H1 (cell line): Measurements from ENCODE around the gene DGKI. TPM values are rescaled to one million over a fixed set of nuclear protein-coding genes. Genes with fewer than 3 reads are reported as not detected.

ENCODE experiments used
- CTCF ChIA-PET: fragments of 300-600 bp; sonication (Branson Sonifier 250); formaldehyde crosslinking; loops from one replicate; lab custom pipeline; 2021; ENCODE audit not compliant: partially characterized antibody; lab: Charles Lee
- POLR2A ChIA-PET: fragments of 300-600 bp; sonication (Branson Sonifier 250); formaldehyde crosslinking; loops from one replicate; lab custom pipeline; 2021; ENCODE audit warnings: inconsistent platforms; ENCODE audit not compliant: partially characterized antibody; lab: Charles Lee
- DNase-seq, 2 experiments: peaks; one replicate each; pipeline versions ENCODE4 v3.0.0 to v3.0.0-alpha.2; 2010 to 2022; ENCODE audit warnings: low spot score in 2 of 2, low read depth in 1 of 2, mixed read lengths in 1 of 2
- FAIRE-seq: peaks from 2 replicates; lab custom pipeline; 2011; peaks lifted over from hg19 to GRCh38; lab: Jason Lieb, UNC
- H2AFZ ChIP-seq: 2 replicates; pipeline ENCODE4 v1.8.1; 2012; ENCODE audit warnings: low read length, inconsistent platforms
- H2AK5ac ChIP-seq: 2 replicates; pipeline ENCODE4 v1.6.1; 2013; ENCODE audit warnings: low read depth, low read length
- H2BK120ac ChIP-seq: replicated peaks from 2 replicates; pipeline ENCODE3; 2013; ENCODE audit warnings: low read depth, low read length, inconsistent platforms
- H2BK12ac ChIP-seq: 2 replicates; pipeline ENCODE4 v1.6.1; 2013; ENCODE audit warnings: low read depth, low read length
- H2BK15ac ChIP-seq: 2 replicates; pipeline ENCODE4 v1.6.1; 2013; ENCODE audit warnings: low read length
- H2BK20ac ChIP-seq: 2 replicates; pipeline ENCODE4 v1.6.1; 2013; ENCODE audit warnings: low read length
- H2BK5ac ChIP-seq: 2 replicates; pipeline ENCODE4 v1.6.1; 2013; ENCODE audit warnings: low read depth, low read length
- H3K14ac ChIP-seq: 2 replicates; pipeline ENCODE4 v1.6.1; 2013; ENCODE audit warnings: inconsistent platforms; ENCODE audit not compliant: insufficient read length
- H3K18ac ChIP-seq: 2 replicates; pipeline ENCODE4 v1.6.1; 2013; ENCODE audit warnings: low read length; ENCODE audit errors: extremely low read depth
- H3K23ac ChIP-seq: 2 replicates; pipeline ENCODE4 v1.6.1; 2013; ENCODE audit warnings: inconsistent platforms; ENCODE audit not compliant: insufficient read length
- H3K23me2 ChIP-seq: 2 replicates; pipeline ENCODE4 v1.6.1; 2013; ENCODE audit warnings: low read depth, low read length
- H3K27ac ChIP-seq: 2 replicates; pipeline ENCODE4 v1.6.1; 2011; ENCODE audit warnings: low read depth, low read length, inconsistent platforms
- H3K27me3 ChIP-seq, 4 experiments: replicated peaks in 1 of 4; 1 replicate in 1 of 4; 2 replicates in 3 of 4; pipeline versions ENCODE4 v1.6.1 to v1.8.1; 2011 to 2013; ENCODE audit warnings: low read length in 3 of 4, mild to moderate bottlenecking in 3 of 4, inconsistent platforms in 2 of 4, mixed read lengths in 2 of 4, moderate library complexity in 1 of 4; ENCODE audit not compliant: control insufficient read depth in 3 of 4, insufficient read depth in 3 of 4; ENCODE audit errors: extremely low read depth in 1 of 4
- H3K36me3 ChIP-seq, 4 experiments: 2 replicates each; pipeline versions ENCODE4 v1.6.1 to v1.8.1; 2011 to 2013; ENCODE audit warnings: mild to moderate bottlenecking in 4 of 4, low read length in 3 of 4, moderate library complexity in 2 of 4, control low read depth in 1 of 4, inconsistent platforms in 1 of 4; ENCODE audit not compliant: insufficient read depth in 4 of 4, control insufficient read depth in 2 of 4
- H3K4ac ChIP-seq: replicated peaks from 2 replicates; pipeline ENCODE3; 2013; ENCODE audit warnings: low read length, low read depth, mixed read lengths, inconsistent platforms; ENCODE audit not compliant: insufficient read length
- H3K4me1 ChIP-seq, 4 experiments: replicated peaks in 1 of 4; 1 replicate in 1 of 4; 2 replicates in 3 of 4; pipeline versions ENCODE4 v1.6.1 to v1.8.1; 2011 to 2013; ENCODE audit warnings: low read length in 3 of 4, inconsistent platforms in 2 of 4, mixed read lengths in 1 of 4; ENCODE audit not compliant: insufficient read depth in 4 of 4, control insufficient read depth in 3 of 4
- H3K4me2 ChIP-seq, 2 experiments: 2 replicates each; pipeline versions ENCODE4 v1.6.1 to v1.8.1; 2011 to 2013; ENCODE audit warnings: low read depth in 2 of 2, low read length in 2 of 2, control low read depth in 1 of 2, inconsistent platforms in 1 of 2, mild to moderate bottlenecking in 1 of 2; ENCODE audit not compliant: insufficient read depth in 1 of 2
- H3K4me3 ChIP-seq, 4 experiments: fragments of 200-600, 300-600 bp in 1 of 4; sonication (generic), shearing (Covaris generic), sonication (Bioruptor Twin) in 1 of 4; 2 replicates each; pipeline versions ENCODE4 v1.5.1 to v1.8.1; 2011 to 2016; ENCODE audit warnings: low read length in 4 of 4, low read depth in 3 of 4, control low read depth in 2 of 4, inconsistent platforms in 2 of 4, mild to moderate bottlenecking in 2 of 4, mixed read lengths in 1 of 4, moderate library complexity in 1 of 4; ENCODE audit not compliant: insufficient read depth in 2 of 4; ENCODE audit errors: extremely low read depth in 1 of 4
- H3K56ac ChIP-seq: replicated peaks from 2 replicates; pipeline ENCODE3; 2013; ENCODE audit warnings: low read depth, mild to moderate bottlenecking, mixed read lengths, low read length, inconsistent platforms; ENCODE audit not compliant: insufficient read length
- H3K79me1 ChIP-seq: 2 replicates; pipeline ENCODE4 v1.6.1; 2013; ENCODE audit warnings: low read depth, low read length, control low read depth
- H3K79me2 ChIP-seq, 2 experiments: 2 replicates each; pipeline versions ENCODE4 v1.6.1 to v1.8.1; 2012 to 2013; ENCODE audit warnings: low read length in 2 of 2, mild to moderate bottlenecking in 2 of 2, inconsistent platforms in 1 of 2; ENCODE audit not compliant: insufficient read depth in 2 of 2, control insufficient read depth in 1 of 2
- H3K9ac ChIP-seq, 4 experiments: replicated peaks in 1 of 4; 1 replicate in 1 of 4; 2 replicates in 3 of 4; pipeline versions ENCODE4 v1.6.1 to v1.8.1; 2011 to 2013; ENCODE audit warnings: low read depth in 3 of 4, low read length in 3 of 4, control low read depth in 2 of 4, mild to moderate bottlenecking in 2 of 4, moderate library complexity in 2 of 4, inconsistent platforms in 1 of 4; ENCODE audit errors: extremely low read depth in 1 of 4
- H3K9me3 ChIP-seq, 2 experiments: 2 replicates each; pipeline versions ENCODE4 v1.6.1 to v1.8.1; 2012 to 2013; ENCODE audit warnings: mild to moderate bottlenecking in 2 of 2, moderate library complexity in 2 of 2, control low read depth in 1 of 2, inconsistent platforms in 1 of 2, low read depth in 1 of 2, low read length in 1 of 2, mixed read lengths in 1 of 2; ENCODE audit not compliant: insufficient read depth in 2 of 2
- H4K20me1 ChIP-seq, 2 experiments: replicated peaks in 1 of 2; 2 replicates each; pipeline versions ENCODE3 to v1.8.1; 2011 to 2013; ENCODE audit warnings: inconsistent platforms in 2 of 2, low read length in 2 of 2, mild to moderate bottlenecking in 1 of 2; ENCODE audit not compliant: insufficient read depth in 2 of 2, control insufficient read depth in 1 of 2
- H4K5ac ChIP-seq: 2 replicates; pipeline ENCODE4 v1.6.1; 2013; ENCODE audit warnings: low read length, low read depth, mixed read lengths, inconsistent platforms; ENCODE audit not compliant: insufficient read length
- H4K8ac ChIP-seq: 2 replicates; pipeline ENCODE4 v1.8.0; 2013; ENCODE audit warnings: mild to moderate bottlenecking, moderate library complexity, low read length, inconsistent platforms; ENCODE audit not compliant: insufficient read depth; ENCODE audit errors: extremely low read depth
- H4K91ac ChIP-seq: replicated peaks from 2 replicates; pipeline ENCODE3; 2013; ENCODE audit warnings: low read length, mixed read lengths, inconsistent platforms; ENCODE audit not compliant: insufficient read length
- BCL11A ChIP-seq, 2 experiments: IDR thresholded peaks; one replicate each; pipeline ENCODE4 v1.6.1; 2011; ENCODE audit warnings: low read depth in 2 of 2, low read length in 2 of 2, mild to moderate bottlenecking in 2 of 2
- CBX8 ChIP-seq: fragments of 300-800, 300-1000 bp; sonication (generic); IDR thresholded peaks from 2 replicates; pipeline ENCODE4 v1.7.1; 2016; ENCODE audit warnings: low read depth, low read length, borderline replicate concordance
- CTCF ChIP-seq, 3 experiments: IDR thresholded peaks; 1 replicate in 2 of 3; 2 replicates in 1 of 3; pipeline versions ENCODE4 v1.5.1 to v1.6.1; 2011; ENCODE audit warnings: low read length in 3 of 3, mild to moderate bottlenecking in 3 of 3, inconsistent platforms in 2 of 3, low read depth in 1 of 3, moderate library complexity in 1 of 3; ENCODE audit not compliant: insufficient read depth in 1 of 3; ENCODE audit errors: control extremely low read depth in 1 of 3
- GTF2F1 ChIP-seq: IDR thresholded peaks from 2 replicates; pipeline ENCODE4 v1.6.1; 2012; ENCODE audit warnings: low read depth, low read length, improper control_type of control experiment, borderline replicate concordance
- JUND ChIP-seq: IDR thresholded peaks from 2 replicates; pipeline ENCODE4 v1.6.1; 2011; ENCODE audit warnings: mild to moderate bottlenecking, improper control_type of control experiment, low read length
- KDM1A ChIP-seq: fragments of 200-600, 300-600 bp; sonication (generic); IDR thresholded peaks from 2 replicates; pipeline ENCODE4 v1.7.1; 2016; ENCODE audit warnings: mild to moderate bottlenecking, low read length, borderline replicate concordance
- MAFK ChIP-seq: IDR thresholded peaks from 2 replicates; pipeline ENCODE4 v1.6.1; 2012; ENCODE audit warnings: low read depth, mild to moderate bottlenecking, improper control_type of control experiment, low read length
- NRF1 ChIP-seq: IDR thresholded peaks from 2 replicates; pipeline ENCODE4 v1.6.1; 2011; ENCODE audit warnings: mild to moderate bottlenecking, low read depth, low read length, improper control_type of control experiment
- PHF8 ChIP-seq: fragments of 200-600 bp; sonication (generic); conservative IDR thresholded peaks from 2 replicates; pipeline ENCODE4 v1.7.1; 2012; ENCODE audit warnings: low read depth, mild to moderate bottlenecking, inconsistent platforms, low read length, moderate library complexity
- RFX5 ChIP-seq: IDR thresholded peaks from 2 replicates; pipeline ENCODE4 v1.6.1; 2011; ENCODE audit warnings: low read depth, low read length, improper control_type of control experiment, borderline replicate concordance
- SAP30 ChIP-seq: fragments of 300-600 bp; sonication (generic); IDR thresholded peaks from 2 replicates; pipeline ENCODE4 v1.7.1; 2012; ENCODE audit warnings: low read length, moderate library complexity, mild to moderate bottlenecking, inconsistent platforms; ENCODE audit not compliant: insufficient read depth, insufficient replicate concordance
- TEAD4 ChIP-seq: IDR thresholded peaks from 2 replicates; pipeline ENCODE4 v1.6.1; 2012; ENCODE audit warnings: low read depth, low read length, inconsistent platforms, mixed read lengths
- WGBS, 2 experiments: shearing (Covaris generic) in 1 of 2; methylation state at CpG; one replicate each; pipeline versions ENCODE4 v1.1.6 to v1.1.7; 2013 to 2015; ENCODE audit warnings: low lambda C conversion rate in 2 of 2, mixed read lengths in 2 of 2, inconsistent platforms in 1 of 2, low coverage in 1 of 2, missing lambda C conversion rate in 1 of 2; ENCODE audit not compliant: insufficient replicate concordance in 2 of 2, insufficient coverage in 1 of 2, insufficient read length in 1 of 2; ENCODE audit errors: extremely low coverage in 1 of 2, missing lambda C conversion rate in 1 of 2; 5-methylcytosine and 5-hydroxymethylcytosine counted together
- polyA plus RNA-seq, 7 experiments: library from polyadenylated mRNA; depleted of rRNA in 3 of 7; stranded (reverse) in 5 of 7; unstranded in 2 of 7; fragments of >200 nt in 5 of 7; fragments of 200-250 nt in 2 of 7; gene quantifications; 1 replicate in 5 of 7; 2 replicates in 1 of 7; 4 replicates in 1 of 7; pipeline versions ENCODE4 v1.2.1 to v1.2.3, GENCODE V29; 2011 to 2013; ENCODE audit warnings: missing spikeins in 2 of 7, mixed read lengths in 2 of 7
- total RNA-seq: library from RNA; stranded (reverse); fragmentation: NEBNext Ultra II Directional; extraction: Animal tissue kit (Norgen Biotek cat#: 25700); gene quantifications from 2 replicates; pipeline ENCODE4 v1.2.1, GENCODE V29; 2021

Gene DGKI
- total and polyA plus RNA-seq, 2 of the 8 experiments (the other 6 are each of a cell fraction or from before 2014, with no cell fraction given), result 0.20 to 0.71 TPM

- Histone ChIP-seq H3K23ac (no peak overlapping the region), H3K4me1 (peaks cover 0 to 6% (median under 1%) of the 10 kb centered on the region in 4 experiments; a peak in 3 of 7 replicates), H3K23me2 (no peaks in the 10 kb centered on the region), H2AFZ (no peak overlapping the region), H3K79me1 (no peaks in the 10 kb centered on the region), H3K9ac (no peak overlapping the region), H3K18ac (no peak overlapping the region), H3K79me2 (no peaks in the 10 kb centered on the region), H4K5ac (no peak overlapping the region), H3K56ac (no peak overlapping the region), H3K14ac (peak overlapping the region; percentile 33), H3K4me2 (no peak overlapping the region), H3K27me3 (no peaks in the 10 kb centered on the region), H3K36me3 (no peaks in the 10 kb centered on the region), H4K20me1 (no peaks in the 10 kb centered on the region), H3K4me3 (no peak overlapping the region), H4K91ac (no peak overlapping the region), H2AK5ac (no peak overlapping the region), H2BK20ac (0 out of 2 replicates have a peak overlapping the region, but pooled peaks have one; percentile 19), H3K4ac (no peak overlapping the region), H2BK5ac (no peak overlapping the region), H3K27ac (no peak overlapping the region), H2BK12ac (peak overlapping the region; percentile 13; the same call in 1 of the 2 replicates), H2BK15ac (no peak overlapping the region), H3K9me3 (no peaks in the 10 kb centered on the region), H2BK120ac (no peak overlapping the region), H4K8ac (no peak overlapping the region)
- DNase-seq (no peak), FAIRE-seq (no peak)
- 73% methylated on average over 4 of the region's 4 CpGs; no CpG with 5 or more reads in 1 of the 2 experiments for WGBS, 2 experiments
- CTCF ChIA-PET, result interaction anchor here (1.4 kb wide), 1 partner anchor 9 kb away, joined by 3 read pairs; no protein-coding TSS in a partner anchor
- POLR2A ChIA-PET, result no interaction called here
- TF ChIP-seq MAFK, result no peak
- TF ChIP-seq CTCF (IDR thresholded peaks at IDR 0.05; ENCODE audit: control extremely low read depth in 1 of 3, insufficient read depth in 1 of 3, low read depth in 1 of 3, low read length in 3 of 3), result no peak
- TF ChIP-seq RFX5, result no peak
- TF ChIP-seq TEAD4, result no peak
- no peak for TF ChIP-seq CBX8
- no peak for TF ChIP-seq SAP30
- no peak for TF ChIP-seq KDM1A
- TF ChIP-seq PHF8, result no peak
- no peak for TF ChIP-seq GTF2F1
- no peak for TF ChIP-seq NRF1
- no peak for TF ChIP-seq BCL11A (IDR thresholded peaks at IDR 0.05; ENCODE audit: low read depth in 2 of 2, low read length in 2 of 2)
- no peak for TF ChIP-seq JUND
These were observed 181.9 kb downstream of the DGKI start for GRCh38 chr7:137664846-137665245.
